Left ventricle myocardium inferior (tissue), 1 donor: ENCODE results near the gene MYBPH. TPM values are rescaled to one million over a fixed set of nuclear protein-coding genes. Genes with fewer than 3 reads are reported as not detected.

Experiments
- DNase-seq: peaks from one replicate; pipeline ENCODE4 v3.0.0-alpha.2; 2020
- H3K27ac ChIP-seq: fragments of 200-600 bp; replicated peaks from 2 replicates; pipeline ENCODE4 v1.8.0; 2021
- H3K27me3 ChIP-seq: fragments of 200-600 bp; 2 replicates; pipeline ENCODE4 v1.8.0; 2021; ENCODE audit warnings: low read depth
- H3K36me3 ChIP-seq: fragments of 200-600 bp; 2 replicates; pipeline ENCODE4 v1.8.0; 2021
- H3K4me1 ChIP-seq: fragments of 200-600 bp; 2 replicates; pipeline ENCODE4 v1.8.0; 2021
- H3K4me3 ChIP-seq: fragments of 200-600 bp; 2 replicates; pipeline ENCODE4 v1.8.0; 2021; ENCODE audit warnings: mild to moderate bottlenecking, moderate library complexity
- H3K9me3 ChIP-seq: fragments of 200-600 bp; replicated peaks from 2 replicates; pipeline ENCODE4 v1.8.0; 2021
- intact Hi-C: fragments of 100-400 bp; cut with micrococcal nuclease; formaldehyde crosslinking; loops from one replicate; pipeline ENCODE4 v1.11.0; 2022
- total RNA-seq: library from RNA; stranded (reverse); fragmentation: NEBNext Ultra II Directional; extraction: Animal tissue kit (Norgen Biotek cat#: 25700); gene quantifications from one replicate; pipeline ENCODE4 v1.2.1, GENCODE V29; 2021
- TF ChIP-seq, protein P1 (sequence below): fragments of 200-600 bp; IDR thresholded peaks from 2 replicates; pipeline ENCODE4 v1.8.0; 2021; ENCODE audit warnings: antibody characterized with exemption, mild to moderate bottlenecking, borderline replicate concordance
- donor health status: DM: no; HTN: yes; CAD: no; lungs with severe emphysema.

The MYBPH gene
- total RNA-seq, 1 donor from 2014 or later: not detected

DNA sequence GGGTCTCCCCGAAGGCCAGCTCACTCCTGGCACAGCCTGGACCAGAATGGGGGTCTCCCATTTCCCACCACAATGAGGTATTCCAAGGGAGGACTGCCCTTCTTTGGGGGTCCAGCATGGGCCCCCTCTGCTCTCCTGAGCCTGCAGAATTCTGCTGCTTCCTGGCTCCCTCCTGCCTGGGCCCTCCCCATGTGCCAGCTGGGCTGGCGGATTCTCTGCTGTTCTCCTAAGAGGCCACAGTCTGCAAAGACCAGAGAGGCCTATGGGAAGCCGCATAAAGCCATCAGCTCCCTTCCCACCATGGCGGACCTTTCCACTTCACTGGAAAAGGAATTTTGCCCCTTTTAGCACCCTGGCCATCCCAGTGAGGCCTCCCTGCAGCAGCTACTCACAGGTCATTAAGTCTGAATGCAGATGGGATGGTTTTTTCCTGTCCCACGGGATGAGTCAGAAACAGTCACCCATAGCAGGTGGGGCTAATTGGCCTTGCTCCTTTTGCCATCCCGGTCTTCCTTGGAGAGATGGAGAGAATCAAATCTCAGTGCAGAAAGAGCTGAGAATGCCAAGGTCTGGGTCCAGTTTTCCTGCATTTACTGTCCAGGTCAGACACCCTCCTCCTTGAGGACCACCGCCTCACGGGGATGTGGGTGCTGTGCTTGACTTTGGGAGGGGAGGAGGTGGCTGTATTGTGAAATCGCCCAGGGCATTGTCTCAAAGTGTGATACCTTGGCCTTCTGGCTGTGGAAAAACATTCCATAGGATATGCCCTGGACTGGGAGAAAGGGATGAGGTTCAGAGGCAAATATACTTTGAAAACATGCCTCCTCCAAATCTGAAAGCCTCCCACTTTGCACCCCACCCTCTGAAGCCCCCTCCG, 23.2 kb downstream of the MYBPH start:
- H3K36me3 ChIP-seq: no peaks in the 10 kb centered on the region
- no peak overlapping the region for H3K4me3 ChIP-seq
- intact Hi-C loops: no loop called here
- peaks cover 30% of the 10 kb centered on the region for H3K4me1 ChIP-seq
- H3K9me3 ChIP-seq: no peaks in the 10 kb centered on the region
- DNase-seq: no peak
- no peaks in the 10 kb centered on the region for H3K27me3 ChIP-seq
- TF ChIP-seq, protein P1, sequence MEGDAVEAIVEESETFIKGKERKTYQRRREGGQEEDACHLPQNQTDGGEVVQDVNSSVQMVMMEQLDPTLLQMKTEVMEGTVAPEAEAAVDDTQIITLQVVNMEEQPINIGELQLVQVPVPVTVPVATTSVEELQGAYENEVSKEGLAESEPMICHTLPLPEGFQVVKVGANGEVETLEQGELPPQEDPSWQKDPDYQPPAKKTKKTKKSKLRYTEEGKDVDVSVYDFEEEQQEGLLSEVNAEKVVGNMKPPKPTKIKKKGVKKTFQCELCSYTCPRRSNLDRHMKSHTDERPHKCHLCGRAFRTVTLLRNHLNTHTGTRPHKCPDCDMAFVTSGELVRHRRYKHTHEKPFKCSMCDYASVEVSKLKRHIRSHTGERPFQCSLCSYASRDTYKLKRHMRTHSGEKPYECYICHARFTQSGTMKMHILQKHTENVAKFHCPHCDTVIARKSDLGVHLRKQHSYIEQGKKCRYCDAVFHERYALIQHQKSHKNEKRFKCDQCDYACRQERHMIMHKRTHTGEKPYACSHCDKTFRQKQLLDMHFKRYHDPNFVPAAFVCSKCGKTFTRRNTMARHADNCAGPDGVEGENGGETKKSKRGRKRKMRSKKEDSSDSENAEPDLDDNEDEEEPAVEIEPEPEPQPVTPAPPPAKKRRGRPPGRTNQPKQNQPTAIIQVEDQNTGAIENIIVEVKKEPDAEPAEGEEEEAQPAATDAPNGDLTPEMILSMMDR: no peak
- no peak overlapping the region for H3K27ac ChIP-seq

DNA sequence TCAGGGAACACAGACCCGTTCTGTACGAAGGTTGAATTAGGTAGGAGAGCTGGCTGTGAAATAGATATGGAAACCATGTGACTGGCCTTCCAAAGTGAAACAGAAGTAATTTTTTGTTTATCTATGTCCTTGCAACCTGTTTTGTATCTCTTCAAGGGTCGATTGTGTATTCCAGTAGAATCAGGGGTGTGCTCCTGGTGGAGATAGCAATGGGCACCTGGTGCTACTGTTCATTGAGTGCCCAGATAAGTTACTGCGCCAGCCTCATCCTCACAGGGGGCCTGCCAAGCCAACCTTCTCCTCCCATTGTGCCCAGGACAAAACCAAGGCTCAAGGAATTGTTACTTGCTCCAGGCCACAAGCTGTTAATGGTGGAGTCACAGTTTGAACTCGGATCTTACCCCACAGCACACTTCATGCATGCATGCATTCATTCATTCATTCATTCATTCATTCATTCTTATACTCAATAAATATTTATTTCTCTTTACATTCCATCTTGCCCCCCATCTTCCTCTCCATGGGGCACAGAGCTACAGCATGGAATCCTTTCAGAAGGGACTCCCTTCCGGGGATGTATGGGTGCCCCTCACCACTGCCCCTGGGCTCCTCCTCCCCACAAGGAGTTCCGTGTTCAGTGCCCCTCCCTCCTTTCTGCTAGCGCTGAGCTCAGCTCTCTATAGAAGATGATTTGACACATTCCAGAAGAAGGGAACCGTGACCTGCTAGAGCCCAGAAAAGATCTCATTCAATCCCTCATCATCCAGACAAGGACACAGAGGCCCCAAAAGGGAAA, 24.1 kb downstream of the MYBPH start:
- H3K4me1 ChIP-seq: peaks cover 27% of the 10 kb centered on the region
- TF ChIP-seq, protein P1: no peak
- DNase-seq: no peak
- H3K36me3 ChIP-seq: no peaks in the 10 kb centered on the region
- intact Hi-C loops: no loop called here
- H3K27me3 ChIP-seq: no peaks in the 10 kb centered on the region
- no peak overlapping the region for H3K4me3 ChIP-seq
- no peak overlapping the region for H3K27ac ChIP-seq
- no peaks in the 10 kb centered on the region for H3K9me3 ChIP-seq

DNA sequence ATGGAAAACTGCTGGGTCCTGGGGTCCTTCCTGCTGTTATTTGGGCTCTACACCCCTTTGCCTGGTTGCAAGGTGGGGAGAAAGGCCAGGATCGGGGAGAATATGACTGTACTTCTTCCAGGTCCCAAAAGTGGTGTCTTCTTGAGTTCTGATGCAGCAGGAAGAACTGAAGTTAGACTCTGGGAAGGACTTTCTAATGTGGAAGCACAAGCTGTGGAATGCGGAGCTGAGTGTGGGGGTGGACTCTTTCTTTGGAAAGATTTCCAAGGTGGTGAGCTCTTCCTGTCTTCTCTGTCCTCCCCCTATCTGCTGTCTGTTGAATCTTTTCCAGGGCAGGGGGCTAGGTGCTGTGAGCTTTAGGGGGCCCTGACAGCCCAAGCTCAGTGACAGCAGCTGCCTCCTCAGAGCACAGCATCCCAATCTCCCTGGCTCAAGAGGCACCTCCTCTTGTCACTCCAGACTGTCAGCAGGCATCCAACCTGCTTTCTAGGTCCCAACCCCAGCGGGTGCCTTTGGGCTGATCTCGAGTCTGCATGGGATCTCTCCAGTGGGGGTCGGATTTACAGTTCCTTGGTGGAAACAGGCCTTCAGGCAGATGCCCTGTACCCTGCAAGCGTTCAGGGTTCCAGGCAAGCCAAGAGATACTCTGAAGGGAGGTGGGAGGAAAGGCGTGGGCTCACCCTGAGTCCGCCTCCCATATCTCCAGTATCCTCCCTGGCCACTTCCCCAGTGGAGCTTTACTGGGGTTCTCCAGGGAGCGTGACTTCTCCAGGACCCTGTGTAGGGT, 24.9 kb downstream of the MYBPH start:
- no peak overlapping the region for H3K4me3 ChIP-seq
- no peak for DNase-seq
- no peaks in the 10 kb centered on the region for H3K9me3 ChIP-seq
- intact Hi-C loops: no loop called here
- peaks cover 20% of the 10 kb centered on the region for H3K4me1 ChIP-seq
- no peaks in the 10 kb centered on the region for H3K36me3 ChIP-seq
- H3K27ac ChIP-seq: no peak overlapping the region
- TF ChIP-seq, protein P1: no peak
- no peaks in the 10 kb centered on the region for H3K27me3 ChIP-seq

DNA sequence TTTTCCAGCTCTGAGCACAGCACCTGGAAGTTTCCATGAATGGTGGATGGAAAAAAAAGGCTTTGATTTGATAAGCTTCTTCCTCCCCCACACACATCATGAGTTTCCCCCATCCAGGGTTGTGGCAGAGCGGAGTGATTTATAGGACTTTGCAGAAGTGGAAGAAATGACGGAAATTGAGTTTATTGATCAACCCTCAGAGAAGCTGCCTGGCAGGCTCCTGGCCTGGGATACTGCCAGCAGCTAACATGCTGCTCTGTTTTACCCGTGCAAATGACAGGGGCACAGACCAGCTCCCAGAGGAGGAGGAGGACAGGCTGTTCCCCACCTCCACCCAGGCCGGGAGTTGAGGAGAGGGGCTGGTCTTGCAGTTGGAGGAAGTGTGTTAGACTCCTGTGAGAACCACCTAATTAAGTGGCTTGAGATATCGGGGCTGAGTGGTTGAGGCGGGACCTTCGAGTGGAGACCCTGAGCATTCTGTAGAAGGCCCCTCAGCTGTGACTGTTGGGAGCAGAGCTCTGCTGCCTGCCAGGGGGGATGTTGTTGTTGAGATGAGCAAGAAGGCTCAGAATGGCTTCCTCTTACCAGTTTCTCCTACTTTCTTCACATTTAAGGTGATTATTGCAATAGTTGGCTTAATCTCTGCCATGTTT, 26.3 kb downstream of the MYBPH start:
- no peaks in the 10 kb centered on the region for H3K36me3 ChIP-seq
- peaks cover 20% of the 10 kb centered on the region for H3K4me1 ChIP-seq
- no peak overlapping the region for H3K4me3 ChIP-seq
- TF ChIP-seq, protein P1: no peak
- no peaks in the 10 kb centered on the region for H3K9me3 ChIP-seq
- intact Hi-C loops: no loop called here
- DNase-seq: no peak
- H3K27me3 ChIP-seq: no peaks in the 10 kb centered on the region
- no peak overlapping the region for H3K27ac ChIP-seq

DNA sequence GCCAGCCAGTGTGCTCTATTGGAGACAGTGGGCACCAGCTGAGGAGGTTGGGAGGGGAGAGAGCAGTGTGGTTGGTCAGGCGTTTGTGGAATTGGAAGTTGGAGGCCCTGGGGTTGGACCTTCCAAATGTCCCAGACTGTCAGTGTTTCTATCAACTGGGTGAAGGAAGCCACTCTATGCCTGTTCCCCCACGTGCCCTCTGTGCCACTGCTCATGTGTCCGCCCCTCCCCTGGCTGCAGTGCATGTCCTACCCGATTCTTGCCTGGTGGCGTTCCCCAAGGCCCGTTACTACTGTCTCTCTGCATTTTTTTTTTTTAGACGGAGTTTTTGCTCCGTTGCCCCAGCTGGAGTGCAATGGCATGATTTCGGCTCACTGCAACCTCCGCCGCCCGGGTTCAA, 27.0 kb downstream of the MYBPH start:
- intact Hi-C loops: no loop called here
- H3K9me3 ChIP-seq: no peaks in the 10 kb centered on the region
- no peak overlapping the region for H3K27ac ChIP-seq
- no peak for DNase-seq
- no peaks in the 10 kb centered on the region for H3K27me3 ChIP-seq
- no peaks in the 10 kb centered on the region for H3K36me3 ChIP-seq
- TF ChIP-seq, protein P1: no peak
- peaks cover 19% of the 10 kb centered on the region for H3K4me1 ChIP-seq
- H3K4me3 ChIP-seq: no peak overlapping the region
